Spleen (tissue), 11 donors: Measurements from ENCODE around the gene RPL14. TPM values are rescaled to one million over a fixed set of nuclear protein-coding genes. Genes with fewer than 3 reads are reported as not detected.

Source experiments
- DNase-seq: peaks from one replicate; pipeline ENCODE4 v3.0.0-alpha.2; 2020
- H3K27ac ChIP-seq, 8 donors: fragments of 200-600 bp; sonication (generic) in 7 of 8; 1 replicate in 4 of 8; 2 replicates in 4 of 8; pipeline versions ENCODE4 v1.5.0 to v1.8.0; 2016 to 2021; ENCODE audit warnings: inconsistent platforms in 4 of 8, mild to moderate bottlenecking in 4 of 8, moderate library complexity in 1 of 8
- H3K27me3 ChIP-seq, 7 donors: fragments of 200-600 bp; sonication (generic) in 6 of 7; replicated peaks in 1 of 7; 1 replicate in 4 of 7; 2 replicates in 3 of 7; pipeline versions ENCODE4 v1.5.0 to v1.8.0; 2016 to 2021; ENCODE audit warnings: inconsistent platforms in 3 of 7, mild to moderate bottlenecking in 1 of 7
- H3K36me3 ChIP-seq, 6 donors: fragments of 200-600 bp; sonication (generic) in 5 of 6; 1 replicate in 4 of 6; 2 replicates in 2 of 6; pipeline versions ENCODE4 v1.5.0 to v1.8.0; 2016 to 2021; ENCODE audit warnings: inconsistent platforms in 2 of 6
- H3K4me1 ChIP-seq, 6 donors: fragments of 200-600 bp; sonication (generic) in 5 of 6; 1 replicate in 3 of 6; 2 replicates in 3 of 6; pipeline versions ENCODE4 v1.5.0 to v1.8.0; 2016 to 2021; ENCODE audit warnings: inconsistent platforms in 3 of 6
- H3K4me3 ChIP-seq, 8 donors: fragments of 200-600 bp; sonication (generic) in 7 of 8; 1 replicate in 4 of 8; 2 replicates in 4 of 8; pipeline versions ENCODE4 v1.5.0 to v1.8.0; 2016 to 2021; ENCODE audit warnings: inconsistent platforms in 4 of 8, mild to moderate bottlenecking in 4 of 8, moderate library complexity in 2 of 8
- H3K9me3 ChIP-seq, 8 donors: fragments of 200-600 bp; sonication (generic) in 7 of 8; 1 replicate in 4 of 8; 2 replicates in 4 of 8; pipeline versions ENCODE4 v1.5.0 to v1.8.0; 2016 to 2021; ENCODE audit warnings: inconsistent platforms in 4 of 8
- POLR2A ChIP-seq, 3 donors: fragments of 450-650 bp; IDR thresholded peaks; one replicate each; pipeline ENCODE4 v1.5.1; 2017; ENCODE audit warnings: antibody characterized with exemption in 3 of 3, mild to moderate bottlenecking in 1 of 3
- POLR2AphosphoS5 ChIP-seq, 3 donors: sonication (generic); formaldehyde crosslinking; IDR thresholded peaks; one replicate each; pipeline ENCODE4 v1.5.1; 2017; ENCODE audit warnings: antibody characterized with exemption in 3 of 3
- WGBS, 5 donors: extraction: QIAGEN DNeasy Blood & Tissue Kit in 3 of 5; methylation state at CpG; one replicate each; pipeline versions ENCODE4 v1.1.5 to v1.1.7; 2013 to 2018; 5-methylcytosine and 5-hydroxymethylcytosine counted together
- intact Hi-C: fragments of 100-400 bp; cut with DNase I; formaldehyde crosslinking; loops from one replicate; pipeline ENCODE4 v1.15.0; 2023; ENCODE audit warnings: low total_unique reads
- polyA plus RNA-seq, 3 donors: library from polyadenylated mRNA; stranded (reverse); fragments of 200-250 nt; gene quantifications; one replicate each; pipeline ENCODE4 v1.2.1, GENCODE V29; 2013
- total RNA-seq, 7 donors: library from RNA; depleted of rRNA in 3 of 7; stranded (reverse); fragments of >200 nt in 3 of 7; fragmentation: NEBNext Ultra II Directional in 4 of 7; extraction: Animal tissue kit (Norgen Biotek cat#: 25700) in 4 of 7; gene quantifications; one replicate each; pipeline versions ENCODE4 v1.1.0 to v1.2.1, GENCODE V29; 2016 to 2021
- TF ChIP-seq, protein P1 (sequence below), 11 experiments: fragments of 200-600 bp in 7 of 11; fragments of 450-650 bp in 4 of 11; sonication (generic) in 4 of 11; IDR thresholded peaks in 8 of 11; conservative IDR thresholded peaks in 3 of 11; 1 replicate in 7 of 11; 2 replicates in 4 of 11; pipeline versions ENCODE4 v1.4.0 to v1.8.0; 2016 to 2021; ENCODE audit warnings: antibody characterized with exemption in 11 of 11, inconsistent platforms in 4 of 11, mild to moderate bottlenecking in 1 of 11
- donor health status: healthy with polysubstance abuse.
- donor health status: DM: no; HTN: no; CAD: no; lungs with moderate emphysema.
- donor health status: DM: no; HTN: no; CAD: no.
- donor health status: Bipolar disorder and iron deficiency.
- donor health status: healthy.
- donor health status: DM: no; HTN: no; CAD: no.
- donor health status: DM: yes; HTN: yes; CAD: no.

RPL14 gene
- total and polyA plus RNA-seq, 10 donors: 292 to 2,856 (median 1,317) TPM

DNA sequence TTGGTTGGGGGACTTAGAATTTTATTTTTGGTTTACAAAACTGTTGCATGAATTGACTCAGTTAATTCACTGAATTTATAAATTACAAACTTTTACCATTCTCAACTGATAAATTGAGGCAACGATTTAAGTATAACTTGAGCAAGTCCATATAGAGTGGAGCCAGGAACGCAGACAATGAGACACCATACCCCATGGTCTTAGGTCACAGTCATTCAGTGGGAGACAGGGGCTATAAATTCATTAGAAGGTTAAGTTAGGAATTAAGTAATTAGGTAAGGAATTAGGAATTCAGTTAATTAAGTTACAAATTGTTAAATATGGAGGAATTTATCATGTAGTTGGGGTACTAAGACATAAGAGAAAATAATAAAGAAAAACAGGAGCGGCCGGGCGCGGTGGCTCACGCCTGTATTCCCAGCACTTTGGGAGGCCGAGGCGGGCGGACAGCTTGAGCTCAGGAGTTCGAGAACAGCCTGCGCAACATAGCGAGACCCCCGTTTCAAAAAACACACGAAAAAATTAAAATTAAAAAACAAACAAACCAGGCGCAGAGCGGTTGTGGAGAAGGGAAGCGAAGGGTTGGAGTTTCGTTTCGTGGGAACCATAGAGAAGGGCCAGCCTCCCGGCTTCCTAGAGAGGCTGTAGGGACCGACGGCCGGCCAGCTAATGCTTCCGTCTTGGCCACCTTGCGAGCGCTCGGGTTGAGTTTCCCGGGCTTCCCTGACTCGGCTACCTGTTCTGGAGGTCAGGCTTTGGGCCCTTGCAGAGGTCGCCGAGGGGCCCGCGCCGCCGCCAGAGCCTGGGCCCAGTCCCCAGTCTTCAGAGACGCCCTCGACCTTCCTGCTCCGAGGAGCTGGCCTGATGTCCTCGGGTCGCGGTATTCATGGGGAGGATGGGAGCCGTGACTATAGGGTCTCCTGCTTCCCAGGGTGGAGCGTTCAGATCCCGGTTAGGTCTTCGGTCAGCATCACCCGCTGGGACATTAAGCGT lies 19.6 kb downstream of the RPL14 start, which contains the start of gene ZNF619:
ZNF619 (plus strand) TSS at position 645 of the 993 bp plus-strand sequence. CDS start 858 bp downstream, outside the sequence.
- H3K27ac ChIP-seq: peak within 1 kb of the TSS; percentile 73 to 89 (median 86)
- peaks cover 4 to 29% (median 11%) of the 10 kb centered on the region in 6 donors for H3K4me1 ChIP-seq
- TF ChIP-seq POLR2AphosphoS5 (IDR thresholded peaks at IDR 0.05) (peak; percentile 67 to 81 (median 72)), POLR2A (IDR thresholded peaks at IDR 0.05) (no peak)
- TF ChIP-seq, protein P1, sequence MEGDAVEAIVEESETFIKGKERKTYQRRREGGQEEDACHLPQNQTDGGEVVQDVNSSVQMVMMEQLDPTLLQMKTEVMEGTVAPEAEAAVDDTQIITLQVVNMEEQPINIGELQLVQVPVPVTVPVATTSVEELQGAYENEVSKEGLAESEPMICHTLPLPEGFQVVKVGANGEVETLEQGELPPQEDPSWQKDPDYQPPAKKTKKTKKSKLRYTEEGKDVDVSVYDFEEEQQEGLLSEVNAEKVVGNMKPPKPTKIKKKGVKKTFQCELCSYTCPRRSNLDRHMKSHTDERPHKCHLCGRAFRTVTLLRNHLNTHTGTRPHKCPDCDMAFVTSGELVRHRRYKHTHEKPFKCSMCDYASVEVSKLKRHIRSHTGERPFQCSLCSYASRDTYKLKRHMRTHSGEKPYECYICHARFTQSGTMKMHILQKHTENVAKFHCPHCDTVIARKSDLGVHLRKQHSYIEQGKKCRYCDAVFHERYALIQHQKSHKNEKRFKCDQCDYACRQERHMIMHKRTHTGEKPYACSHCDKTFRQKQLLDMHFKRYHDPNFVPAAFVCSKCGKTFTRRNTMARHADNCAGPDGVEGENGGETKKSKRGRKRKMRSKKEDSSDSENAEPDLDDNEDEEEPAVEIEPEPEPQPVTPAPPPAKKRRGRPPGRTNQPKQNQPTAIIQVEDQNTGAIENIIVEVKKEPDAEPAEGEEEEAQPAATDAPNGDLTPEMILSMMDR (IDR thresholded peaks at IDR 0.05 in 8 of 11, conservative IDR thresholded peaks at IDR 0.05 in 3 of 11): no peak
- H3K4me3 ChIP-seq: peak within 1 kb of the TSS; percentile 62 to 78 (median 68)
- H3K9me3 ChIP-seq: no peaks in the 10 kb centered on the region
- H3K36me3 ChIP-seq: peaks cover 0 to 35% (median 14%) of the 10 kb centered on the region in 6 donors
- DNase-seq: peak; percentile 94
- WGBS, 5 donors: 7 to 12% (median 8%) methylated on average over 45 to 48 of the region's 48 CpGs
- intact Hi-C loops: no loop called here
- no peaks in the 10 kb centered on the region for H3K27me3 ChIP-seq

DNA sequence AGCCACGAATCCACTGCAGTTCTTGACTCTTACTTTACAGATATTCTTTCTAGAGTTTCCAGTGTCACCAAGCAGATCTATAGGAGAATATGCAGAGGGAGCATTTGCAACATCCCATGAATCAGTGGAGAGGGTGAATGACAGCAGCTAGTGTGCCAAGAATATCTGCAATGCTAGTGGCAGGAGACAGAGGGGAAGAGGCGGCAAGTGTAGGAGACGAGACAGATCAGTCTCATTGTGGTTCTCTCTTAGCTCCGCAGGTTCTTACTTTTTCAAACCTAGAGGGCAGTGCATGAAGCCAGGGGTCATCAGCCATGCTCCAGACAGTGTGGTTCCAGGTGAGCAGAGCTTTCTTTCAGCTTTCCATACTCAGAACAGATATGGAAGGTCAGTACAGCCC lies 20.5 kb downstream of the RPL14 start:
- Histone ChIP-seq H3K4me3 (peak overlapping the region; percentile 62 to 78 (median 68)), H3K27ac (peak overlapping the region in 5 of 8 donors; percentile 86 to 89 (median 87)), H3K9me3 (no peaks in the 10 kb centered on the region), H3K36me3 (peaks cover 2 to 44% (median 23%) of the 10 kb centered on the region in 6 donors), H3K27me3 (no peaks in the 10 kb centered on the region), H3K4me1 (peaks cover 4 to 29% (median 11%) of the 10 kb centered on the region in 6 donors)
- DNase-seq: no peak
- no peak for TF ChIP-seq POLR2A (IDR thresholded peaks at IDR 0.05)
- TF ChIP-seq POLR2AphosphoS5 (IDR thresholded peaks at IDR 0.05): no peak
- TF ChIP-seq, protein P1 (IDR thresholded peaks at IDR 0.05 in 8 of 11, conservative IDR thresholded peaks at IDR 0.05 in 3 of 11): no peak
- intact Hi-C loops: no loop called here
- WGBS, 5 donors: 53 to 65% (median 60%) methylated on average over 4 of the region's 4 CpGs

DNA sequence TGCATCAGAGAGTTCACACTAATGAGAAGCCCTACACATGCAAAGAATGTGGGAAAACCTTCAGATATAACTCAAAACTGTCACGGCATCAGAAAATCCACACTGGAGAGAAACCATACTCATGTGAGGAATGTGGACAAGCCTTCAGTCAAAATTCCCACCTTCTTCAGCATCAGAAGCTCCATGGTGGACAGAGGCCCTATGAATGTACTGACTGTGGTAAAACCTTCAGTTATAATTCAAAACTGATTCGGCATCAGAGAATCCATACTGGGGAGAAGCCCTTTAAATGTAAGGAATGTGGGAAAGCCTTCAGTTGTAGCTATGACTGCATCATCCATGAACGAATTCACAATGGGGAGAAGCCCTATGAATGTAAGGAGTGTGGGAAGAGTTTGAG lies 30.0 kb downstream of the RPL14 start:
- Histone ChIP-seq H3K36me3 (peaks cover 7 to 86% (median 58%) of the 10 kb centered on the region in 6 donors), H3K9me3 (peaks cover 8 to 35% (median 24%) of the 10 kb centered on the region in 8 donors), H3K4me3 (peak overlapping the region in 1 of 8 donors; percentile 3), H3K27me3 (no peaks in the 10 kb centered on the region), H3K4me1 (no peaks in the 10 kb centered on the region), H3K27ac (no peak overlapping the region)
- intact Hi-C loops: no loop called here
- WGBS, 5 donors: 91 to 98% (median 93%) methylated on average over 3 of the region's 3 CpGs
- TF ChIP-seq, protein P1 (IDR thresholded peaks at IDR 0.05 in 8 of 11, conservative IDR thresholded peaks at IDR 0.05 in 3 of 11): no peak
- TF ChIP-seq POLR2A (IDR thresholded peaks at IDR 0.05) (no peak), POLR2AphosphoS5 (IDR thresholded peaks at IDR 0.05) (no peak)
- no peak for DNase-seq

DNA sequence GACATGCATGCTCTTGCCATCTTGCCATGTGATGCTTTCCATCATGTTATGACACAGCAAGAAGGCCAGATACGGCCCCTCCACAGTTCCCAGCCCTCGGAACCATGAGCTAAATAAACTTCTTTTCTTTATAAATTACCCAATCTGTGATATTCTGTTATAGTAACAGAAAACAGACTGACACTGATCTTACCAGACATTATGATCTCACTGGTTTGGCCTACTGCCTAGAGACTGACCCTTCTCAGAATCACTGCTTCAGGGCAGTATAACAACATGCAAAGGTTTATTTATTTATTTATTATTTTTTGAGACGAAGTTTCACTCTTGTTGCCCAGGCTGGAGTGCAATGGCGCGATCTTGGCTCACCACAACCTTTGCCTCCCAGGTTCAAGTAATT lies 33.8 kb downstream of the RPL14 start:
- Histone ChIP-seq H3K4me1 (no peaks in the 10 kb centered on the region), H3K36me3 (peaks cover 4 to 48% (median 23%) of the 10 kb centered on the region in 6 donors), H3K27ac (no peak overlapping the region), H3K27me3 (no peaks in the 10 kb centered on the region), H3K4me3 (no peak overlapping the region), H3K9me3 (peaks cover 8 to 34% (median 23%) of the 10 kb centered on the region in 8 donors)
- intact Hi-C loops: no loop called here
- DNase-seq: no peak
- 94 to 97% (median 96%) methylated on average over 5 of the region's 5 CpGs for WGBS, 5 donors
- TF ChIP-seq, protein P1 (IDR thresholded peaks at IDR 0.05 in 8 of 11, conservative IDR thresholded peaks at IDR 0.05 in 3 of 11): no peak
- TF ChIP-seq POLR2AphosphoS5 (IDR thresholded peaks at IDR 0.05) (no peak), POLR2A (IDR thresholded peaks at IDR 0.05) (no peak)
